OCI-LY1 (cell line): ENCODE data around the gene IFNL3.
A peak's percentile ranks its signal among the peaks of the same experiment; 100 is the strongest.
"Not testable (repeated sequence)": the region's sequence is repeated elsewhere in the genome, so short reads cannot be mapped to it uniquely, and the experiment has no call there.

Source experiments
- H2AFZ ChIP-seq: fragments of 200-600 bp; sonication (generic), shearing (Covaris generic); 2 replicates; pipeline ENCODE4 v1.6.0; 2014; ENCODE audit warnings: antibody characterized with exemption, mild to moderate bottlenecking, low read length
- H3F3A ChIP-seq: fragments of 200-600 bp; sonication (generic), shearing (Covaris generic); 2 replicates; pipeline ENCODE4 v1.6.0; 2014; ENCODE audit warnings: mild to moderate bottlenecking, antibody characterized with exemption, low read length, moderate library complexity; ENCODE audit not compliant: insufficient read depth
- H3K27ac ChIP-seq: fragments of 200-600 bp; sonication (generic); 2 replicates; pipeline ENCODE4 v1.5.1; 2014; ENCODE audit warnings: low read length, mixed run types, mild to moderate bottlenecking, low read depth; ENCODE audit not compliant: poor library complexity, severe bottlenecking
- H3K27me3 ChIP-seq: fragments of 200-600 bp; sonication (generic); 2 replicates; pipeline ENCODE4 v1.6.0; 2014; ENCODE audit warnings: antibody characterized with exemption, mild to moderate bottlenecking, low read length, moderate library complexity; ENCODE audit not compliant: insufficient read depth
- H3K36me3 ChIP-seq: fragments of 200-600 bp; sonication (generic); 2 replicates; pipeline ENCODE4 v1.6.1; 2014; ENCODE audit warnings: mild to moderate bottlenecking, antibody characterized with exemption, low read length, moderate library complexity, mixed read lengths; ENCODE audit not compliant: insufficient read depth
- H3K4me1 ChIP-seq: fragments of 200-600 bp; sonication (generic); 2 replicates; pipeline ENCODE4 v1.5.1; 2014; ENCODE audit warnings: mild to moderate bottlenecking, low read length, moderate library complexity; ENCODE audit not compliant: insufficient read depth, severe bottlenecking
- H3K4me2 ChIP-seq: fragments of 200-600 bp; sonication (generic), shearing (Covaris generic); 2 replicates; pipeline ENCODE4 v1.6.1; 2014; ENCODE audit warnings: low read length
- H3K4me3 ChIP-seq: fragments of 200-600 bp; sonication (generic); 2 replicates; pipeline ENCODE4 v1.5.1; 2014; ENCODE audit warnings: low read length, low read depth, mild to moderate bottlenecking, mixed read lengths; ENCODE audit not compliant: poor library complexity, severe bottlenecking
- H3K79me2 ChIP-seq: fragments of 200-600 bp; shearing (Covaris generic); 2 replicates; pipeline ENCODE4 v1.6.1; 2016; ENCODE audit warnings: mixed run types, low read length, mixed read lengths; ENCODE audit not compliant: insufficient read depth
- H3K9ac ChIP-seq: fragments of 200-600 bp; sonication (generic), shearing (Covaris generic); 2 replicates; pipeline ENCODE4 v1.6.1; 2014; ENCODE audit warnings: mild to moderate bottlenecking, low read length, mixed read lengths
- H3K9me2 ChIP-seq: fragments of 200-600 bp; sonication (generic), shearing (Covaris generic); 2 replicates; pipeline ENCODE4 v1.6.1; 2014; ENCODE audit warnings: low read depth, mild to moderate bottlenecking, low read length, mixed read lengths
- H3K9me3 ChIP-seq: fragments of 200-600 bp; shearing (Covaris generic); 2 replicates; pipeline ENCODE4 v1.6.1; 2014; ENCODE audit warnings: low read length, mixed read lengths
- H4K20me1 ChIP-seq: fragments of 200-600 bp; sonication (generic), shearing (Covaris generic); 2 replicates; pipeline ENCODE4 v1.6.0; 2016; ENCODE audit warnings: mild to moderate bottlenecking, low read length; ENCODE audit not compliant: insufficient read depth
- EZH2 ChIP-seq: fragments of 200-600 bp; sonication (generic), shearing (Covaris generic); IDR thresholded peaks from 2 replicates; pipeline ENCODE4 v1.8.0; 2017; ENCODE audit warnings: borderline replicate concordance, mixed run types, mild to moderate bottlenecking, antibody characterized with exemption, low read length, moderate library complexity, mixed read lengths
- TF ChIP-seq, protein P1 (sequence below): fragments of 200-600 bp; sonication (generic), shearing (Covaris generic); IDR thresholded peaks from 2 replicates; pipeline ENCODE4 v1.5.1; 2017; ENCODE audit warnings: mild to moderate bottlenecking, antibody characterized with exemption, low read length, moderate library complexity, mixed read lengths

The IFNL3 gene

DNA sequence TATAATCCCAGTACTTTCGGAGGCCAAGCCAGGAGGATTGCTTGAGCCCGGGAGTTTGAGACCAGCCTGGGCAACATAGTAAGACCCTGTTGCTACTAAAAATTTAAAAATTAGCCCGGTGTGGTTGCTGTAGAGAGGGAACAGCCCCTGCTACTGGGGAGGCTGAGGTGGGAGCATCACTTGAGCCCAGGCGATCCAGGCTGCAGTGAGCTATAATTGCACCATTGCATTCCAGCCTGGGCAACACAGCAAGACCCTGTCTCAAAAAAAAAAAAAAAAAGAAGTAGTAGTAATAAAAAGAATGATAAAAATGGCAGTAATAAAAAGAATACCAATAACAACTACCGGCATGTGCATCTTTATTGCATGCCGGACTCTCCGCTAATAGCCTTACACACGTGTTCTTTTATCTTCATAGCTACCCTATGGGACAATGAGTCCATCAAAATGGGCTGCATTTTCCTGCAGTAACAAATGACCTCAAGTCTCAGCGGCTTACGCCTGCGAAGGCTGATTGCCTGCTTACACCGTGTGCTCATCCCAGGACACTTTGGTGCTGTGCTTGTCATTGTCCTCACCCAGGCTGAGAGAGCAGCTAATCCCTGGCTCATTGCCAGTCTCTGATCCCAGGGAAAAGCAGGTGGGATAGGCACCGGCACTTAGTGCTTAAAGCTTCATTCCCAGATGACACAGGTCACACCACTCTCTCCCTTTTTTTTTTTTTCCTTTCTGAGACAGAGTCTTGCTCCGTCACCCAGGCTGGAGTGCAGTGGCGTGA lies 26.4 kb downstream of the IFNL3 start:
- Histone ChIP-seq H3F3A (no peaks in the 10 kb centered on the region), H4K20me1 (no peaks in the 10 kb centered on the region), H3K4me1 (no peaks in the 10 kb centered on the region), H3K27me3 (peaks cover 4% of the 10 kb centered on the region; the same call in 1 of the 2 replicates), H2AFZ (no peak overlapping the region), H3K36me3 (no peaks in the 10 kb centered on the region; the same call in 1 of the 2 replicates), H3K4me3 (no peak overlapping the region), H3K9me2 (no peaks in the 10 kb centered on the region), H3K4me2 (no peak overlapping the region), H3K9me3 (no peaks in the 10 kb centered on the region), H3K27ac (no peak overlapping the region), H3K9ac (no peak overlapping the region), H3K79me2 (no peaks in the 10 kb centered on the region)
- no peak for TF ChIP-seq EZH2
- TF ChIP-seq, protein P1, sequence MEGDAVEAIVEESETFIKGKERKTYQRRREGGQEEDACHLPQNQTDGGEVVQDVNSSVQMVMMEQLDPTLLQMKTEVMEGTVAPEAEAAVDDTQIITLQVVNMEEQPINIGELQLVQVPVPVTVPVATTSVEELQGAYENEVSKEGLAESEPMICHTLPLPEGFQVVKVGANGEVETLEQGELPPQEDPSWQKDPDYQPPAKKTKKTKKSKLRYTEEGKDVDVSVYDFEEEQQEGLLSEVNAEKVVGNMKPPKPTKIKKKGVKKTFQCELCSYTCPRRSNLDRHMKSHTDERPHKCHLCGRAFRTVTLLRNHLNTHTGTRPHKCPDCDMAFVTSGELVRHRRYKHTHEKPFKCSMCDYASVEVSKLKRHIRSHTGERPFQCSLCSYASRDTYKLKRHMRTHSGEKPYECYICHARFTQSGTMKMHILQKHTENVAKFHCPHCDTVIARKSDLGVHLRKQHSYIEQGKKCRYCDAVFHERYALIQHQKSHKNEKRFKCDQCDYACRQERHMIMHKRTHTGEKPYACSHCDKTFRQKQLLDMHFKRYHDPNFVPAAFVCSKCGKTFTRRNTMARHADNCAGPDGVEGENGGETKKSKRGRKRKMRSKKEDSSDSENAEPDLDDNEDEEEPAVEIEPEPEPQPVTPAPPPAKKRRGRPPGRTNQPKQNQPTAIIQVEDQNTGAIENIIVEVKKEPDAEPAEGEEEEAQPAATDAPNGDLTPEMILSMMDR = no peak

DNA sequence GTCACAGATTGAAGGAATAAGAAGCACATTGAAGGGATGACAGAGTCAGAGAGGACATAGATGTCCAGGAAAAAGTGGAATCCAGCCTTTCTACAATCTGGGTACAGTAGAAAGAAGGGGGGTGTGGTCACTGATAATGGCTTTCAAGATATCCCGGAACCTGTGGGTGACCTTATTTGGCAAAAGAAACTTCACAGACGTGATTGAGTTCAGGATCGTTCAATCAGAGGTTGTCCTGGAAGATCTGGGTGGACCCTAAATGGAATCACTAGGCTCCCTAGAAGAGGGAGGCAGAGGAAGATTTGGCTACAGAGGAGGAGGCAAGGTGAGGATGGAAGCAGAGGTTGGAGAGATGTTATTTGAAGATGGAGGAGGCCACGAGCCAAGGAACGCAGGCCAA lies 27.7 kb downstream of the IFNL3 start:
- no peaks in the 10 kb centered on the region for H3K9me3 ChIP-seq
- no peaks in the 10 kb centered on the region for H3K79me2 ChIP-seq
- no peaks in the 10 kb centered on the region for H3K4me1 ChIP-seq
- H3K4me3 ChIP-seq = no peak overlapping the region
- no peaks in the 10 kb centered on the region; the same call in 1 of the 2 replicates for H3K36me3 ChIP-seq
- H2AFZ ChIP-seq = no peak overlapping the region
- no peaks in the 10 kb centered on the region for H3K9me2 ChIP-seq
- TF ChIP-seq EZH2 = no peak
- TF ChIP-seq, protein P1 = no peak
- no peak overlapping the region for H3K27ac ChIP-seq
- H4K20me1 ChIP-seq = no peaks in the 10 kb centered on the region
- no peaks in the 10 kb centered on the region for H3F3A ChIP-seq
- no peak overlapping the region for H3K4me2 ChIP-seq
- peaks cover 4% of the 10 kb centered on the region; the same call in 1 of the 2 replicates for H3K27me3 ChIP-seq
- no peak overlapping the region for H3K9ac ChIP-seq

DNA sequence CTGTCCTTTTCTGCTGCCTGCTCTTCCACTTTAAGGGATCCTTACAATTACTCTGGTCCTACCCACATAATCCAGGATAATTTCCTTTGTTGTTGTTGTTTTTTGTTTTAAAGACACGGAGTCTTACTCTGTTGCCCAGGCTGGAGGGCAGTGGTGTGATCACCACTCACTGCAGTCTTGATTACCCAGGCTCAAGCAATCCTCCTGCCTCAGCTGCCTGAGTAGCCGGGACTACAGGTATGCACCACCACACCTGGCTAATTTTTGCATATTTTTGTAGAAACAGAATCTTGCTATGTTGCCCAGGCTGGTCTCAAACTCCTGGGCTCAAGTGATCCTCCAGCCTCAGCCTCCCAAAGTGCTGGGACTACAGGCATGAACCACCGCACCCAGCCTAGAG lies 29.5 kb downstream of the IFNL3 start:
- not testable (repeated sequence) for H3K9ac ChIP-seq, H3K36me3 ChIP-seq, H4K20me1 ChIP-seq, H3K27ac ChIP-seq, H3K9me2 ChIP-seq, H3K79me2 ChIP-seq, H3K4me2 ChIP-seq, H3K4me1 ChIP-seq, H3K9me3 ChIP-seq, H2AFZ ChIP-seq, H3K4me3 ChIP-seq, H3K27me3 ChIP-seq, H3F3A ChIP-seq

DNA sequence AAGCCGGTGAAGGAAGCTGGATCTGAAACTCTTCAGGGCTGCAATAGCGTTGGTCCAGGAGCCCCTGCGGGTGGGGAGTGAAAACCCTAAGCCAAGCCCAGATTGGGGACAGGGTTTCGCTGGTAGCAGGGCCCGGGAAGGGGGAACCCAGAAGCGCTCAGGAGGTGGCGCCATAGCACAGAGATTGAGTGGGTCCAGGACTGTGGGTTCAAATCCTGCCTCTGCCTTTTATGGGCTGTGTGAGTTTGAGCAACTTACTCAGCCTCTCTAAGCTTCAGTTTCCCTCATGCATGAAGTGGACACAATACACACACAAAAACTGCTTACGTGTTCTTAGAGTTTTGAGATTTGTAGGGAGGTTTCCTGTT lies 32.4 kb downstream of the IFNL3 start:
- Histone ChIP-seq H3K27me3 (peaks cover 4% of the 10 kb centered on the region; the same call in 1 of the 2 replicates), H3K9me3 (no peaks in the 10 kb centered on the region), H3K4me2 (no peak overlapping the region), H3K4me1 (no peaks in the 10 kb centered on the region), H3F3A (no peaks in the 10 kb centered on the region), H3K27ac (no peak overlapping the region), H3K36me3 (no peaks in the 10 kb centered on the region; the same call in 1 of the 2 replicates), H2AFZ (no peak overlapping the region), H3K79me2 (no peaks in the 10 kb centered on the region), H3K9ac (no peak overlapping the region), H3K4me3 (no peak overlapping the region), H4K20me1 (no peaks in the 10 kb centered on the region), H3K9me2 (no peaks in the 10 kb centered on the region)
- no peak for TF ChIP-seq EZH2
- TF ChIP-seq, protein P1 = peak; percentile 69
